ENCODE measurements around the gene ACSL4.

ACSL4 gene

DNA sequence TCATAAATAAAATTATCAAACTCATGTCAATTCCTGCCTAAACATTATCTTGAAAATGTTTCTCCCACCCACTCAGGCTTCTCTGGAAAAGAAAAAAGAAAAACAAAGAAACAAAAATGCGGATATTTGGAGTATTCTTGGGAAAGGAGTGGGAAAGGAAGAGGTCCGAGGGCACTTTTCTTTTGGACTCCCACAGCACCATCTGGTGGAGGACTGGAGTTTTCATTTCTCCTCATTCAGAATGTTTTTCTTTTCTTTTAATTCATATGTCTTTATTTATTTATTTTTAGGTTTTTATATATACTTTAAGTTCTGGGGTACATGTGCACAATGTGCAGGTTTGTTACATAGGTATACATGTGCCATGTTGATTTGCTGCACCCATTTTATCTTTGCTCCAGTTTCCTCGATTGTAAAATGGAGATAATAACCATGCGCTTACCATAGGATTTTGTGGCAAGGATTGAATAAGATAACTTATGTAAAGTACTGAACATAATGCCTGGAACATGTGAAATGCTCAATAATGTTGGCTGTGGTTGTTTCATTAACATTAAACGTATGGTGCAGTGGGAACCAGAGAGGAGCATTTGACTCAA is 100.1 kb downstream of the ACSL4 start:
- no peak for DNase-seq (ENCODE audit: extremely low read depth, low read depth)
- no peak overlapping the region for H3K4me3 ChIP-seq (replicated peaks; ENCODE audit: low read depth, low read length)
- TF ChIP-seq, protein P1, sequence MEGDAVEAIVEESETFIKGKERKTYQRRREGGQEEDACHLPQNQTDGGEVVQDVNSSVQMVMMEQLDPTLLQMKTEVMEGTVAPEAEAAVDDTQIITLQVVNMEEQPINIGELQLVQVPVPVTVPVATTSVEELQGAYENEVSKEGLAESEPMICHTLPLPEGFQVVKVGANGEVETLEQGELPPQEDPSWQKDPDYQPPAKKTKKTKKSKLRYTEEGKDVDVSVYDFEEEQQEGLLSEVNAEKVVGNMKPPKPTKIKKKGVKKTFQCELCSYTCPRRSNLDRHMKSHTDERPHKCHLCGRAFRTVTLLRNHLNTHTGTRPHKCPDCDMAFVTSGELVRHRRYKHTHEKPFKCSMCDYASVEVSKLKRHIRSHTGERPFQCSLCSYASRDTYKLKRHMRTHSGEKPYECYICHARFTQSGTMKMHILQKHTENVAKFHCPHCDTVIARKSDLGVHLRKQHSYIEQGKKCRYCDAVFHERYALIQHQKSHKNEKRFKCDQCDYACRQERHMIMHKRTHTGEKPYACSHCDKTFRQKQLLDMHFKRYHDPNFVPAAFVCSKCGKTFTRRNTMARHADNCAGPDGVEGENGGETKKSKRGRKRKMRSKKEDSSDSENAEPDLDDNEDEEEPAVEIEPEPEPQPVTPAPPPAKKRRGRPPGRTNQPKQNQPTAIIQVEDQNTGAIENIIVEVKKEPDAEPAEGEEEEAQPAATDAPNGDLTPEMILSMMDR (IDR thresholded peaks at IDR 0.05; ENCODE audit: low read depth, low read length, missing control alignments): peak; percentile 42

DNA sequence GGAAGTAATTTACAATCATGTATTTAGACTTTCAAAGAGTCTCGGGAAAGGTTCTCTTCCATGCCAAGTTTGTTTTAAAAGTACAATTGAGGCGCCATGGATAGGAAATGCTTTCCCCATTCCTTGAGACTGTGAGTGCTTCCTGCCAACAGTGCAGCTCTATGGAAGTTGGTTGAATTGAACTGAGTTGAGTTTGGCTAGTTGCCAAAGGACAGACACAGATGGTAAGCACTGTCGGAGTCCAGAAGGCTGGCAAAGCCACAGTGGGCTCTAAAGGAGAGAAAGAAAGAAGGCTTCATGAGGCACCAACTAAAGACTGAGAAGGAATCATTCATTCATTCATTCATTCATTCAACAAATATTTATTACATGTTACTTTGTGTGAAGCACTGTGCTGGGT is 103.7 kb downstream of the ACSL4 start:
- H3K4me3 ChIP-seq (replicated peaks; ENCODE audit: low read depth, low read length): no peak overlapping the region
- TF ChIP-seq, protein P1 (IDR thresholded peaks at IDR 0.05; ENCODE audit: low read depth, low read length, missing control alignments): no peak
- no peak for DNase-seq (ENCODE audit: extremely low read depth, low read depth)

DNA sequence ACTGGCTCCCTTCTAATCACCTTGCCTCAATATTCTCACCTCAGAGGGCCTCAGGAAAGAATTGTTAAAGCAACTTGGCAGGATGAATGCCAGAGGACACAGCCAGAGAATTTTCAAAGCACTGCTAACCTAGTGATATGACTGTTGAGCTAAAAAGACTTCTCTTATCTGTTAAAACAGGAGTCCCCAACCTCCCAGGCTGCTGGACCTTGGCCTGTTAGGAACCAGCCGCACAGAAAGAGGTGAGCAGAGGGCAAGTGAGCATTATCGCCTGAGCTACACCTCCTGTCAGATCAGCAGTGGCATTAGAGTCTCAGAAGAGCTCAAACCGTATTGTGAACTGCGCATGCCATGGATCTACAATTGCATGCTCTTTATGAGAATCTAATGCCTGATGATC is 106.4 kb downstream of the ACSL4 start:
- DNase-seq (ENCODE audit: extremely low read depth, low read depth): no peak
- TF ChIP-seq, protein P1 (IDR thresholded peaks at IDR 0.05; ENCODE audit: low read depth, low read length, missing control alignments): no peak
- H3K4me3 ChIP-seq (replicated peaks; ENCODE audit: low read depth, low read length): no peak overlapping the region

DNA sequence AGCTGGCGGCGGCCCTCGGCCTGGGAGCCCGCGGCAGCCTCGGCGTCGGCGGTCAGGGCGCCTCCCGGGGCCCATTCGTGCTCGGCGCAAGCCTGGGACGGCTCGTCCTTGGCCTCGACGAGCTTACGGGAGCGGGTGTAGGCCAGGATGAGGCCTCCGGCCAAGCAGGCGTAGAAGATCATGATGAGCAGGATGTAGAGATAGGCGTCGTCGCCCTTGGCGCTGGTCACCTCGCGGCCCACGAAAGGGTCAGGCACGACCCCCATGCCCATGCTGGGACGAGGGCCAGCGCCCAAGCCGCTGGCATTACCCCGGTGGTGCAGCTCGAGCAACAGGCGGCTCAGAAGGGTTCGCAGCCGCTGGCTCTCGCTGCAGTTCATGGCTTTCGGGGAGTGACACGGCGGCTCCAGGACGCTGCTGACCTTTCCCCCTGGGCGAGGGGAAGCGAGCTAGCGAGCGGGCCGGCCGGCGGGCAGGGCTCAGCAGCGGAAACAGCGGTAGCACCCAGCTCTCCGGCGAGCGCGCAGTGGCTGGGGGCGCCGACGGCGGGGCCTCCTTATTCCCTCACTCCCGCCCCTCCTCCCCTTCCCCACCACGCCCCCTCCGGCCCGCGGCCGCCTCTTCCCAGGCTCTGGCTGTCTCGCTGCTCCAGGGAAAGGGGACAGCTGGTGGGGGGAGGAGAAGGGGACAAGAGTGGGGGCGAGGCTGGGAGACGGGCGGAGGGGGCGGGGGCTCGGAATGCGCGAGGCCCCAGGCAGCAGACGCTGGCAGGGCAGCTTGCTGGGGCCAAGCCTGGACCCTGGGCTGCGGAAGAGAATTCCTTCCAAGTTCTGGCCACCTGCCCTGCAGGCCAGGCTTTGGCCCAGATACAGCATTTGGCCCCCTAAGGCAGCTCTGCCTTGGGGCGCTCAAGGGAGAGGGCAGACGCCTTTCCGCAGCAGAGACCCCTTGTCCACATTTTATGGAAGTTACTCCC is 108.1 kb downstream of the ACSL4 start, which contains the start of gene KCNE5:
Gene KCNE5 (minus strand): TSS at position 532 of the 976 bp plus-strand sequence. CDS start 152 bp downstream, at position 380.
- TF ChIP-seq, protein P1 (IDR thresholded peaks at IDR 0.05; ENCODE audit: low read depth, low read length, missing control alignments): no peak
- no peak within 1 kb of the TSS for H3K4me3 ChIP-seq (replicated peaks; ENCODE audit: low read depth, low read length)
- DNase-seq (ENCODE audit: extremely low read depth, low read depth): no peak

DNA sequence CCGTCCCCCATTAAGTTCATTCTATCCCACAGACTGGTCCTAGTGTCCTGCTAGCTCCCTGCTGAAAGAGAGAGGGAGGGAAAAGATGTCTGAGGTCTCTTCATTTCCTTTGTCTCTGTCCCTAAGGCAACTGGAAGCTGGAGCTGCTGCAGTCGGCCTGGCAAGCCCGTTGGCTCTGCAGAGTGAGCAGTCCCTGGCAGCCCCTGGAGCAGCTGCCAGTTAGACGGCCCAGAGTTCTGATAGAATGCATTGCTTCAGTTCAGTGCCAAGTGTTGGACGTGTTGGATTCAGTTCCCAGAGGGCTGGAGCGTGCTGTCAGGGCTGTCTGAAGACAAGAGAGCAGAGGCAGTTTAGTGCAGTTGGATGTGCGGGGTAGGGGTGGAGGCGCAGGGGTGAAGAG is 109.1 kb downstream of the ACSL4 start:
- no peak overlapping the region for H3K4me3 ChIP-seq (replicated peaks; ENCODE audit: low read depth, low read length)
- no peak for DNase-seq (ENCODE audit: extremely low read depth, low read depth)
- TF ChIP-seq, protein P1 (IDR thresholded peaks at IDR 0.05; ENCODE audit: low read depth, low read length, missing control alignments): no peak

DNA sequence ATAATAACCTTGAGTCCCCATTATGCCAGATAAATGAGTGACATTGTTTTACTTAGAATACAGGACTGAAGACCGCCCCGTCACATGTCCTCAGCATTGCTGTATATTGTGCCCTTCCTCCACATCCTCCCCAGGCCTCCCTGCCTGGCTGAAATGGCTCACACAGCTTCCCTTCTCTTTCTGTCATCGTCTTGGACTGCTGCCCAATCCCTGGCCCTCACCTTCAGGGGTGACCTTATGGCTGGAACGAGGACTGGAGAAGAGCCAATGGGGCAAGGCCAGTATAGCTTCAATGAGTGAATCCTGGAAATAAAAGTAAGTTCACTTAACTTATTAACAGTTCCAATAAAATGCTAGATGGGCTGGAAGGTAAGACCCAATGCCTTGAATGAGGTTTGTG is 110.8 kb downstream of the ACSL4 start:
- TF ChIP-seq, protein P1 (IDR thresholded peaks at IDR 0.05; ENCODE audit: low read depth, low read length, missing control alignments): no peak
- H3K4me3 ChIP-seq (replicated peaks; ENCODE audit: low read depth, low read length): no peak overlapping the region
- no peak for DNase-seq (ENCODE audit: extremely low read depth, low read depth)
